NCI-H345 treated with DMSO at 0.1 percent for 48 hours (cell line): ENCODE measurements around the gene ATP10A.

Experiments
- DNase-seq: peaks from one replicate; lab custom pipeline; 2025; ENCODE audit not compliant: unreplicated experiment; lab: John Stamatoyannopoulos, UW

The ATP10A gene, protein sequence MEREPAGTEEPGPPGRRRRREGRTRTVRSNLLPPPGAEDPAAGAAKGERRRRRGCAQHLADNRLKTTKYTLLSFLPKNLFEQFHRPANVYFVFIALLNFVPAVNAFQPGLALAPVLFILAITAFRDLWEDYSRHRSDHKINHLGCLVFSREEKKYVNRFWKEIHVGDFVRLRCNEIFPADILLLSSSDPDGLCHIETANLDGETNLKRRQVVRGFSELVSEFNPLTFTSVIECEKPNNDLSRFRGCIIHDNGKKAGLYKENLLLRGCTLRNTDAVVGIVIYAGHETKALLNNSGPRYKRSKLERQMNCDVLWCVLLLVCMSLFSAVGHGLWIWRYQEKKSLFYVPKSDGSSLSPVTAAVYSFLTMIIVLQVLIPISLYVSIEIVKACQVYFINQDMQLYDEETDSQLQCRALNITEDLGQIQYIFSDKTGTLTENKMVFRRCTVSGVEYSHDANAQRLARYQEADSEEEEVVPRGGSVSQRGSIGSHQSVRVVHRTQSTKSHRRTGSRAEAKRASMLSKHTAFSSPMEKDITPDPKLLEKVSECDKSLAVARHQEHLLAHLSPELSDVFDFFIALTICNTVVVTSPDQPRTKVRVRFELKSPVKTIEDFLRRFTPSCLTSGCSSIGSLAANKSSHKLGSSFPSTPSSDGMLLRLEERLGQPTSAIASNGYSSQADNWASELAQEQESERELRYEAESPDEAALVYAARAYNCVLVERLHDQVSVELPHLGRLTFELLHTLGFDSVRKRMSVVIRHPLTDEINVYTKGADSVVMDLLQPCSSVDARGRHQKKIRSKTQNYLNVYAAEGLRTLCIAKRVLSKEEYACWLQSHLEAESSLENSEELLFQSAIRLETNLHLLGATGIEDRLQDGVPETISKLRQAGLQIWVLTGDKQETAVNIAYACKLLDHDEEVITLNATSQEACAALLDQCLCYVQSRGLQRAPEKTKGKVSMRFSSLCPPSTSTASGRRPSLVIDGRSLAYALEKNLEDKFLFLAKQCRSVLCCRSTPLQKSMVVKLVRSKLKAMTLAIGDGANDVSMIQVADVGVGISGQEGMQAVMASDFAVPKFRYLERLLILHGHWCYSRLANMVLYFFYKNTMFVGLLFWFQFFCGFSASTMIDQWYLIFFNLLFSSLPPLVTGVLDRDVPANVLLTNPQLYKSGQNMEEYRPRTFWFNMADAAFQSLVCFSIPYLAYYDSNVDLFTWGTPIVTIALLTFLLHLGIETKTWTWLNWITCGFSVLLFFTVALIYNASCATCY (N-terminal part only)

DNA sequence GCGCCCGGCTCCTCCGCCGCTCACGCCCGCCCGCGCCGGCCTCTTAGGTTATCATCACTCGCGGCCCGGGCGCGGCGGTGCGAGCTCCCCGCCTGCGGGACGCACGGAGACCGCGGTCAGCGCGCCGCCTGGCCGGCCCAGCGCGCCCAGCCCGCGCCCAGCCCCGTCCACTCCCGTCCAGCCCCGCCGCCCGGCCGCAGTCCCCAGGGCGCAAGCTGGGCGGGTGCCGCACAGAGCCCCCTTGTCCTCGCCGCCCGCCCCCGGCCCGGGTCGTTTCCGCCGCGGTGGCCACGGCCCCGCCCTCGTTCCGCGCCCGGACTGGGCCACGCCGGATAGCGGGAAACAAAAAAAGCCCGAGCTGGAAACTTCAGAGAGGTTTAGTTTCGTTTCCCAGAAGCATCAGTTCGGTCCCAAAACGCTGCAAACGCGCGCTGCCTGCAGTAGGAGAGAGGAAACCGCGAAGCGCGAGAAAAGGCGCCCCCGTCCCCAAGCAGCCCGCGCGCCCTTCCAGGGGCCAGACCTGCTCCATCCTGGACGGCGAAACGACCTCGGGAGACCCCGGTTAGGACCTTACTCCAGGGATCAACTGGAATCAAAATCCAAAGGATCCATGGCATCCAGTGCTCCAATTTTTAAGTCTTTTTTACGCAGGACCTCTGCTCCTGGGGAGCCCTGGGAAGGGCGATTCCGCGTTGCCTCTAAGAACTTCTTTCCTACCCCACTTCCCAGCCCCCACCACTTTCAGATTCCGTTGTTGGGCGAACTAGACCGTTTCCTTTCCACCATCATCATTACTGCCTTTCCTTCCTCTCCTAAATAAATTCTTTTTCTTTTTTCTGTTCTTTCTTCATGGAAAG, at the start of gene ATP10A:
TSS of gene ATP10A (minus strand) at position 217 of the 857 bp plus-strand sequence. CDS start 231 bp downstream, outside the sequence.
- DNase-seq, result no peak

DNA sequence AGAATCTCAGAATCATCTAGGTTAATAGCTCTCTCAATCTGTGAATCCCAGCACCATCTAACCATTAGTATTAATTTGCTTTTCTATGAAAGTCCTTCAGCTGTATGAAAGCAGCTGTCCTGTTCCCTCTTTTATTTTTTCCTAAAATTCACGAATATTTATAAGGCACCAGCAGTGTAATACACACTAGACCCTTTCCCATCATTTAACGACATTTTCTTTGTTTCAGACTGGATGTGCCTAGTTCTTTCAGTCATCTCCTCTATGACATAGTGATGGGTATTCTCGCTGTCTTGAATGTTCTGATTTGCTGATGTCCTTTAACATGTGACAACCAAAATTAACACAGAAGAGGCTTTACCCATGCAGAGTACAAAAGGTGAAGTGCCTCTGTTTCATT, 48.9 kb upstream of the ATP10A start:
- DNase-seq, result no peak

DNA sequence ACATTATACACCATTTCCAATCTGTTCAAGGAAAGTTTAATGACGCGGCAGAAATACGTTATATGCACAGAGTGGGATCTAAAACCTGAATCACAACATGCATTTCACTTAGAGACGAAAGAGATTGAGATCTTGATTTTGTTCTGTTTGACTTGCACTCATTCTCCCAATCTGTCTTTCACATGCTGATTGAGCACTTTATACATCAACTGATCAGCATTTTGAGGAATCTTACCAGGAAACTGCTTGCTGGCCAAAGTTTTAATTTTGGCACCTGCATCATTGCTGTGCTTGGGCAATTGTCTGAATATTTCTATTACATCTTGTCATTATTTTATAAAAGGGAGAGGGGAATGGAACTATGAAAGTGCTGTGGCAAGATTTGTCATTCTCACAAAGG, 47.7 kb upstream of the ATP10A start:
- no peak for DNase-seq

DNA sequence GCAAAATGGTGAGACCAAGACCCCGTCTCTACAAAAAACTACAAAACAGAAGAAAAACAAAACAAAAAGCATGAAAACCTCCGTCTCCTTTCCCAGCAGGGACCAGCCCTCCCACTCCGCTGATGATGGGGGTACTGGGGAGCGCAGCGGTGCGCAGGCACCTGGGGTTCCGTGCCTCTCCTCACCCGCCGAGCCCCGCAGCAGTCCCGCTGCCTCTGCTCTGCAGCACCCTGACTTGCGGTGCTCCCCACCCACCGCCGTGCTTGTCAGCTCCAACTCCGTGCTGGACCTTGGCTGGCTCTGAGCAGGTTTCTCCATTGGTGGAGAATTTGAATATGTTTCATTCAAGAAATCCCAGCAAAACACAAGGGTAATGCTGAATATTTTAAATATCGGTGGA, 46.7 kb upstream of the ATP10A start:
- no peak for DNase-seq

DNA sequence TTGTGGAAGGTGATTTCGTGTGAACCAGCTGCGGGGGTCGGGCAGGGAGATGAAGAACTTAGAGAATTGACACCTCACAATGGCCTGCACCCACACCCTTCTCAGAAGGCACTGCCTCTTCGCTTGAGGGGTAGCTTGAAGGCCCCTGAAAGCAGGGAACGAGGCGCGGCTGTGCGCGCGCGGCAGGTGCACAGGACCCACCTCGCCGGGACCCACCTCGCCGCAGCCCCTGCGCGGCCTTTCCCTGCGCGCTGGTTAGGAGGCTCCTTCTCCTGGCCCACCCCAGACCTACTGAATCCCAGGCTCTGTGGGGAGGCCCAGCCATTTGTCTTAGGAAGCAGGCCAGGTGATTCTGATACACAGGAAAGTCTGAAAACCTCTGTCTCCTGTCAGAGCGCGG, 46.2 kb upstream of the ATP10A start:
- no peak for DNase-seq

DNA sequence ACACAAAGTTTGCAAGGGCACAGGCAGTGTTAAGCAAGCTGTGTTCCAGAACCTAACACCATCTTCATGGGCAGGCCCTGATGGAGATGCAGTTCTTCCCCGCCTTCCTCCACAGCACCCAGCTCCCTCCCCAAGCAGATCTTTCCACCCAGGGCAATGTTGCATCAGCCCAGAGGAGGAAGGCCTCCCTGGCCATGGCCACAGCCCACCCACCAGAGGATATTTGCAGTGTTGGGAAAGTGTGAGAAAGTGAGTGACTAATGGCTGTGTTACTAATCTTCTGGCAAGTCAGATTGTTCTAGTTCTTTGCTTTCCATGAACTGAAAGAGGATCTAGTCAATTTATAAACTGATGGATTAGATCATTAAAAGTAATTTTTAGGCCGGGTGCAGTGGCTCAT, 42.0 kb upstream of the ATP10A start:
- DNase-seq, result no peak

DNA sequence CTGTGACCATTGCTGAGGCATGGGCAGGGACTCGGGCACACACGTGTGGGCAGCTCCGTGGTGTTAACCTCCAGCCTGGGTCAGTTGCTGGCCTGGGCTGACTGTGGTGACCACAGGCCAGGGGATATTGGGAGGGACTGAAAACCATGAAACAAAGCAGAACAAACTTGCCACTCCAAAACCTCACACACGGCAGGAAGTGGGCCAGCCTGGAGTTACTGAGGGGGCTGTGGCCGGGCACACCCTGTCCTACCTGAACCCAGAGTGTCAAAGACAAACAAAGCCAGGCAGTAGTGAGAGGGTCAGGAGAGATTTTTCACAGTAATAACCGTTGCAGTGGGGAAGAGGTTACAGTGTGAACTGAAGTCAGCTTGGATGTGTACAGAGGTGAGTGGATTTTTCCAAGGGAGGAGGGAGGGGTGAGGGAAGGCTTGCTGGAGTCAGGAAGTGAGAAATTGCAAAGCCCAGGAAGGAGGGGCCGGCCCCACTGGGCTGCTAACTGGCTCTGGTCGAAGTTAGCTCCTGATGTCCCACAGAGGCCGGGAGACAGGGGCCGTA, 40.0 kb upstream of the ATP10A start:
- DNase-seq, result no peak

DNA sequence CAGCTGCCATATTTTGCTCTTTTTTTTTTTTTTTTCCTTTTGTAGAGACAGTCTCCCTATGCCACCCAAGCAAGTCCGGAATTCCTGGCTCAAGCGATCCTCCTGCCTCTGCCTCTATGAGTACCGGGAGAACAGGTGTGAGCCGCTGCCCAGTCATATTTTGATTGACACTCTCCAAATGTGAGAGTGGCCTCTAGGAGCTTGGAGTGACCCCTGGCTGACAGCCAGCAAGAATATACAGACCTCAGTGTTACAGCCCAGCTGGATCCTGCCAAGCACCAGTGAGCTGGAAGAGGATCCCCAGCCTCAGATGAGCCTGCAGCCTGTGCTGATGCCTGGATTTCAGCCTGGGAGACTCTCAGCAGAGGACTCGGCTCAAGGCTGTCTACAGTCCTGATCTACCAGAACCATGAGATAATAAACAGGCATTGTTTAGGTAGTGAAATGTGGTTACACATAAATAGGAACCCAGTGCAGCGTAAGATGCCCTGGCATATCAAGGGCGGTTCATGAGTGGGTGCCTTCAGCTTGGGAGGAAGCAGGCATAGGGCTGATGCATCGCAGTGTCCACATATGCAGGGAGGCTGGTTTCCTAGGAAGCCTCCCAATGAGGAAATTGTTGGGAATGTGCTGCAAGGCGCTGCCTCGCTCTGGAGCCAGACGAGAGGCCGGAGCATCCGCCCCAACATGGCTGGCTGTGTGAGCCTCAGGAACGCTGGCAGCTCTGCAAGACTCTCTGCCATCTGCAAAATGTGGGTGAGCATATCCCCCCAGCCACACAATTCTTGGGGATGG, 38.9 kb upstream of the ATP10A start:
- DNase-seq, result no peak

DNA sequence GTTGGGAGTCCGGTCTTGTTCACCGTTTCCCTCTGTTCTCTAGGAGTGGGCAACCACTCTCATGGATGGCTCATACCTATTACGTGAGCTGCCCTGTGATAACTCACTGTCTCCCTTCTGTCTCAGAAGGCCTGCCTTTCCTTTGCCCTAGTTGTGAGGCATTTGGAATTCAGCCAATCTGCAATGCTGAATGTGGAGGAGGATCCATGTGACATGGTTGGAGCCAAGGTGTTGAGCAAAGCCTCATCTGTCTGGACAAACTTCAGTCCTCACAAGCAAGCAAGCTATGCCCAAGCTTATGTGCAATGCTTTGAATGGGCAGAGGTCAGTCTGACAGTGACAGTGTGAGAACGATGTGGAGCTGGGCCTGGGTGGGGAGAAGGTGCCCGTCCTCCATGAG, 37.8 kb upstream of the ATP10A start:
- DNase-seq, result no peak

DNA sequence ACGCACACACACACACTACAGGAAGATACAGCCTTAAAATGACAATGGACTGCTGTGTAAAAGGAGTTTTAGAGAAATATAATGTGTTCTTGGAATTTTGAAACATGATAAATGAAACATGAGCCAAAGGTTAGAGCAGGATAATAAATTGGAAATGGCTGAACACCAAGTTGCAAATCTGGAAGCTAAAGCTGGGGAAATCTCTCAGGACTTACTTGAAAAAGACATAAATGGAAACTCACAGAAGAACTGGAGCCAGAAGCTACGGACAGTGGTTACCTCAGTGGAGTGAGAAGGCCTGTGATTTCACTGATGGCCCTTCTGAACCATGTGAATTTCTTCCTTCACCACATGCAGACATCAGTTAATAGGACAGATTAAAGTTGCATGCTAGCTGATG, 37.3 kb upstream of the ATP10A start:
- DNase-seq, result no peak

DNA sequence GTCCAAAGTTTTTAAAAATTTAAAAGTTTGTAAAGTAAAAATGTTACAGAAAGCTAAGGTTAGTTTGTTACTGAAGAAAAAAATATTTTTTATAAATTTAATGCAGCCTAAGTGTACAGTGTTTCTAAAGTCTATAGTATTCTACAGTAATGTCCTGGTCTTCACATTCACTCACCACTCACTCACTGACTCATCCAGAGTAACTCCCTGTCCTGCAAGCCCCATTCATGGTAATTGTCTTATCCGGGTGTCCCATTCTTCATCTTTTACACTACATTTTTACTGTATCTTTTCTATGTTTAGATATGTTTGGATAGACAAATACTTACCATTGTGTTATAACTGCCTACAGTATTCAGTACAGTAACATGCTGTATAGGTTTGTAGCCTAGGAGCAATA, 36.7 kb upstream of the ATP10A start:
- DNase-seq, result no peak

DNA sequence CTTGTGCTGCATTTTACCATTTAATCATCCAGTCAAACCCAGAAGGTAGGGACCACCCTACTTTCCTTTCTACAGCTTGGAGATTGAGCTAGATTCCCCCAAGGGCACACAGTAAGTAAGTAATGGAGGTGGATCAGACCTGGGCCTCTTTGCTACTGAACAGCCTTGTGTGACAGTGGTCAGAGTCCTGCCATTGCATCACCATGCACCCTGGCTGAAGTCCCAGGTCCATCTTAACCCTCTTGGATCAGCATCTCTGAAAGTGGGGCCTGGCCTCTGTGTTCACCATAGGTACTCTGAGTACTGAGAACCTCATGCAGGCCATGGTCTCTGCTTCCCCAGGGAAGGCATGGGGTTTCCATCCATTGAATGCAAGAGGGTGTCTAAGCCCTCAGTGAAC, 34.5 kb upstream of the ATP10A start:
- no peak for DNase-seq

DNA sequence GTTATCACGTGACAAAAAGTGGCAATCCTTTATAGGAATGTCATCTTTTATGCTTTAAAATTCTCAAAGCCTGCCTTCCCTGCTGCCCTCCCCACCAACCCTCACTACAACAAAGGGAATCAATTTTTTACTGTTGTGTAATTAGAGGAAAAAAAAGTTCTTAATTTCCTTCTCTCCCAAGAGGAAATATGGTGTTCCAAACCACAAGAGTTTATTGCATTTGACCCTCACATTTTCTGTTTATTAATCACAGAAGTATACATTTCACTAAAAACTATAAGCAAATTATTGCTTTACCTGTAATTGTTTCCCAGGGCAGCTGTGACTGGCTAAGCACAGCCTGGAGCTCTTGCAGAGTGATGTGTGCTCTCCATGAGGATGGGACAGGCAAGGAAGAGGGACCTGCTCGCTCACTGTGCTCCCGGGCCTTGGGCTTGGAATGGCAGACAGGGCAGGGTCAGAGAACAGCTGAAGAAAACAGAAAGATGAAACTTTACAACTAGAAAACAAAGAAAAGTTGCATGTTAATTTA, 31.3 kb upstream of the ATP10A start:
- no peak for DNase-seq

DNA sequence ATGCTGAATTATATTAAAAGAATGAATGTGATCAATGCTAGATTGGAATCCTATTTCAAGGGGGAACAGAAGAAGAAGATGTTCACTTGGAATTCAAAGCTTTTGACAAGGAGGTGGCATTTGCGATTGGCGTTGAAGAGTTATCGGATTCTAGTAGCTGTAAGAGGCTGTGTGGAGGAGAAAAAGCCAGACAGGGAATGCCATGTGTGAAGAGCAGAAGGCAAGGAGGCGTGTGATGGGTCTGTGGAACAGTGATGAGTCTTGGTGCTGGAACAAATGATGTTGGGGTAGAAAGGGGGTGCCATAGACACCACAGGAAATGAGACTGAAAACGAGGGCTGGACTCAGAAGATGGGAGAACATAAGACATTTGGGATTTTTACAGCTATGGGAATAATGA, 30.5 kb upstream of the ATP10A start:
- no peak for DNase-seq

DNA sequence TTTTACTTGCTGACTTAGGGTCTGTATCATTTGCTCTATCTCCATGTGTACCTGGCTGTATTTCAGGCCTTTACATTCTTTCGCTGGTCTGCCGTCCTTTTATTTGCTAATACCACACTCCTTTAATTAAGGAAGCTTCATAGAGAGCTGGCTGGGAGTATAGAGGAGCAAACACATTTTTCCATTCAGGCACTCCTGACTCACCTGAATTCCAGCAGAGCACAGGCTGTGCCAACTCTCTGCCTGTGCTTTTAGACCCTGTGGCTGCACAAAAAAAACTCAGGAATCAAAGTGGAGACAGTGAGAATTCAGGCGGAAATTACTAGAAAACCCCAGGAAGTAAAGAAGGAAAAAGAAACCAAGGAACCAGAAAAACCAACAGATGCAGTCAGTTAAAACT, 29.0 kb upstream of the ATP10A start:
- DNase-seq, result no peak

DNA sequence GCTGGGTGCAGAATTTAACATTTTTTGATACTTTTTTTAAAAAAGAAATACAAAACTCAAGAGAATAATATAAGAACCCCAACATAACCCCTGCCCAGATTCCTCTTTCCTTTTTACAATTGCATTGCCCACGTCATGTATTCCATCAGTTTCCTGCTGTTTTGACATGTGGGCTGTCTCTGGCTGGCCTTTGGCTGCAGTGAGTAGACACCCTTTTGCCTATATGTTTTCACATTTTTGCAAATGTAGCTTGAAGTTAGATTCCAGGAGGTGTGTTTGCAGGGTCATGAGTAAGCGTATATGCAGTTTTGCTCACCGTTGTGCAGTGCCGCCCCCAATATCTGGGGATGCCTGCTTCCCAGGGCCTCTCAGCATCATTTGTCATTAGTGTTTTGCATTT, 28.0 kb upstream of the ATP10A start:
- DNase-seq, result no peak

DNA sequence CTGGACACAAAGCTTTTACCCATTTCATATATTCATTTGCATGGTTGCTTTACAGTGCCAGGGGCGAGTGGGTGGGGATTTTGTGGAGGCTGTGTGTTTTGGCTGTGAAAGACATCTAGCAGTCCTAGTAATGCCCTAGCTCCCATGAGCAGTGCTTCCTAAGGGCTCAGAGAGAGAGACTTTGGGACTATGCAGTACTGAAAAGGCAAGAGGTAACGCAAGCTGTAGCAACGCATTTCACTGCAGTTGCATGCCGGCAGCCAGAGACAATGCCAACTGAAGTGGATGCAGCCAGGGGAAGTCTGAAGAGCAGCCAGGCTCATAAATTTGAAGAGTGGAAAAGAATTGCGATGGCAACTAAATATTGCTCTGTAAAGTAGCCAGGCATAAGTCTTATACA, 27.4 kb upstream of the ATP10A start:
- DNase-seq, result no peak

DNA sequence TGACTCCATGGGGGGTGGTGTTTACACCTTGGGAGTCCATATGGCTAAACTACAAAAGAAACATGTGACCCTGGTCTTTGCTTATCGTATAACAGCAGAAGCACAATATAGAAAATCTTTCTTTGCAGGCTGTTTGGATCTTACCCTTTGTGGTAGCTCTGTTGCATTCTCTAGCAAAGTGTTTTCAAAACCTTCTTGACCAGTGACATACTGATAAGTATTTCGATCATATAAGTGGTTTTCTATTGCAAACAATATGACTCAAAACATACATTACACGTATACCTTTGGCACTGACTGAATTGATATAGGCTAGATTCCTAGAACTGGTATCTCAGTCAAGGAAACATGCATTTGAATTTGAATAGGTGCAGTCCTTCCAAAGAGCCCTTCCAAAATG, 24.7 kb upstream of the ATP10A start:
- DNase-seq, result no peak

DNA sequence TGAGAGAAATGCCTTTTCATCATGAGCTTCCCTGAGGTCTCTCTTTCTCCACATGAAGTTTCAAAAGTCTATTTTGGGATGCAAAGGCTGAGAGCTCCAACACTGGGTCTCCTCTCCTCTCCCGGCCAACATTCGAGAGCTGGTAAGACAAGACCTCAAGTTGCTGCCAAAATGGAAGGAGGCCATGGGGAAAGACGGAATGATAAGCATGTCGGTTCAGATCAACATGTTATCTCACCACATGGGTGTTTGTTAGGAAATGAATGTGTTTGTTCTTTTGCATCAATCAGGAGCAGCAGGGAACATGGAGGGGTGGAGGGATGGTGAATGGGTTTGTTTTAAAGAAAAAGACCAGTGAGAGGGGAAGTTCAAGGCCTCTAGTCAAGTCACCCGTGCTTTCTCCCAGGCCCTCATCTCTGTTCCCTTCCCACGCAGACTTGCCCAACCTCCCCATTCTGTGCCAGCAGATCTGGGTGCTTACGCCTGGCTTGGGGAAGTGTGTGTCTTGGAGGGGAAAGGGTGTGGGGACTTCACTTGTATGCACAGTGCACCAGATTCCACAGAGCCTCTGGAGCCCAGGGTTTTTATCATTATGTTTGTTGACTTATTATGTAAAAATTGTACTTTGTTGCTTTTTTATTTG, 23.5 kb upstream of the ATP10A start:
- no peak for DNase-seq
